Heart left ventricle (tissue), 16 donors: ENCODE measurements around the gene MPV17L2. TPM values are rescaled to one million over a fixed set of nuclear protein-coding genes. Genes with fewer than 3 reads are reported as not detected.
A peak's percentile ranks its signal among the peaks of the same experiment; 100 is the strongest.

Experiments used
- ATAC-seq, 4 donors: fragments of 200-7000 bp; cut with Tn5 transposase; one replicate each; pipeline ENCODE4 v1.9.1; 2020 to 2022; ENCODE audit warnings: moderate library complexity in 4 of 4, mild to moderate bottlenecking in 3 of 4, moderate number of reproducible peaks in 1 of 4
- DNase-seq, 5 donors: peaks; one replicate each; pipeline ENCODE4 v3.0.0-alpha.2; 2020
- H3K27ac ChIP-seq, 12 donors: fragments of 200-600 bp; sonication (generic) in 4 of 12; one replicate each; pipeline versions ENCODE4 v1.5.0 to v1.8.0; 2016 to 2022; ENCODE audit warnings: mild to moderate bottlenecking in 2 of 12
- H3K27me3 ChIP-seq, 9 donors: fragments of 200-600 bp; sonication (generic) in 2 of 9; one replicate each; pipeline versions ENCODE4 v1.5.1 to v1.8.0; 2016 to 2022; ENCODE audit warnings: mild to moderate bottlenecking in 3 of 9
- H3K36me3 ChIP-seq, 9 donors: fragments of 200-600 bp; sonication (generic) in 2 of 9; one replicate each; pipeline versions ENCODE4 v1.5.0 to v1.8.0; 2018 to 2022; ENCODE audit warnings: mild to moderate bottlenecking in 2 of 9
- H3K4me1 ChIP-seq, 12 donors: fragments of 200-600 bp; sonication (generic) in 4 of 12; one replicate each; pipeline versions ENCODE4 v1.5.0 to v1.8.0; 2016 to 2022; ENCODE audit warnings: mild to moderate bottlenecking in 3 of 12
- H3K4me3 ChIP-seq, 12 donors: fragments of 200-600 bp; sonication (generic) in 4 of 12; one replicate each; pipeline versions ENCODE4 v1.5.0 to v1.8.0; 2017 to 2022; ENCODE audit warnings: mild to moderate bottlenecking in 9 of 12, moderate library complexity in 4 of 12
- H3K9me3 ChIP-seq, 12 donors: fragments of 200-600 bp; sonication (generic) in 4 of 12; one replicate each; pipeline versions ENCODE4 v1.5.0 to v1.8.0; 2016 to 2022; ENCODE audit warnings: mild to moderate bottlenecking in 1 of 12
- POLR2A ChIP-seq, 2 donors: fragments of 450-650 bp; IDR thresholded peaks; one replicate each; pipeline ENCODE4 v1.6.1; 2017; ENCODE audit warnings: antibody characterized with exemption in 2 of 2, mild to moderate bottlenecking in 2 of 2, moderate library complexity in 2 of 2
- WGBS, 4 donors: extraction: QIAGEN DNeasy Blood & Tissue Kit in 2 of 4; methylation state at CpG; one replicate each; pipeline versions ENCODE4 v1.1.5 to v1.1.7; 2013 to 2018; 5-methylcytosine and 5-hydroxymethylcytosine counted together
- intact Hi-C, 10 donors: fragments of 100-400 bp; cut with DNase I; formaldehyde crosslinking; loops; one replicate each; pipeline versions ENCODE4 v1.11.1 to v1.14.2; 2022
- polyA plus RNA-seq, 2 donors: library from polyadenylated mRNA; stranded (reverse); fragments of 200-250 nt; gene quantifications; one replicate each; pipeline ENCODE4 v1.2.3, GENCODE V29; 2013
- total RNA-seq, 9 donors: library from RNA; depleted of rRNA in 2 of 9; stranded (reverse); fragments of >200 nt in 2 of 9; fragmentation: NEBNext Ultra II Directional in 3 of 9; extraction: Animal tissue kit (Norgen Biotek cat#: 25700) in 3 of 9; gene quantifications; one replicate each; pipeline versions ENCODE4 v1.1.0 to v1.2.4, GENCODE V29; 2016 to 2023
- TF ChIP-seq, protein P1 (sequence below), 12 donors: fragments of 200-600 bp; sonication (generic) in 4 of 12; IDR thresholded peaks; one replicate each; pipeline versions ENCODE4 v1.5.0 to v1.8.0; 2018 to 2022; ENCODE audit warnings: antibody characterized with exemption in 12 of 12, mild to moderate bottlenecking in 5 of 12
- donor health status: ischemic (EF 13 %, LVEDD 7.1; RV severe dilation, severe dysfunction).
- donor health status: healthy with polysubstance abuse.
- donor health status: DM: no; HTN: yes; CAD: no.
- donor health status: DM: no; HTN: no; CAD: no.
- donor health status: ischemic (EF 25% LVEDD 6.9; RV normal size, moderate dysfunction).
- donor health status: ischemic (EF 25% LVEDD 5.7; RV mildly dilated, moderate dysfunction).
- donor health status: healthy.
- donor health status: DM: yes; HTN: yes; CAD: no.
- donor health status: ischemic (EF 35%, LVEDD 5.7; RV mildly dilated, moderate dysfunction).
- donor health status: nonischemic (EF 11% LVEDD 7.7; RV severe dilation, severe dysfunction).
- donor health status: DM: yes; HTN: yes; CAD: no.
- donor health status: PGD.
- donor health status: ischemic (EF 29% LVEDD 5.4; RV normal size, mild dysfunction).
- donor health status: nonischemic (EF 23%, LVEDD 6.1; RV moderate dilation, normal function).

MPV17L2 gene
- total and polyA plus RNA-seq, 11 donors = 10.6 to 59.3 (median 18.9) TPM

DNA sequence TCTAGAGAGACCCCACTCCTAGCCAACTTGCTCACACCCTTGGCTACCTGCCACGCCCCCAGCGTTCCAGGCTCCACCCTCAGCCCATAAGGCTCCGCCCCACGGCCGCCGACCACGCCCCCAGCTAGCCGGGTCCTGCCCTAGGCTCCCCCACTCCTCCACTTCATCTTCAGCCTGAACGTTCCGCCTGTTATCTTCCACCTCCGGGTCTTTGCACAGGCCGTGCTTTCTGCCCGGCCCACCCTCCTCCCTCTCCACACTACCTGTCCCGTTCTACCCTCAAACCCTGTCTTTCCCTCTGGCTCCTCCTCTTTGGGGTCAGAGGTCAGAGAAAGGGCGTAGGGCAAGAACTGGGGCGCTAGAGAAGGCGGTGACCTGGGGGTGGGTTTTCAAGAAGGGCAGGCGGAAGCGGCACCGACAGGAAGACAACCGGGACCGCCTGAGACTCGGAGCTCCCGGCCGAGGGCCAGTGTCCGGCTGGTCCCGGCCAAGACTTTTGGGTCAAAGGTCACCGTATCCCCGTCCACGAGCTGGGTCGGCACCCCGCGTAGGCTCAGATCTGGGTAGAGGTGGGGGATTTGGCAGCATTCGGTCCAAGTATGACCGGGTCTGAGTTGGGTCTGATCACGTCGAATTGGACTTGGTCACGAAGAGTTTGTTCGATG, 31.0 kb downstream of the MPV17L2 start:
- Histone ChIP-seq H3K4me1 (peaks cover 0 to 44% (median 22%) of the 10 kb centered on the region in 12 donors), H3K36me3 (no peaks in the 10 kb centered on the region), H3K9me3 (no peaks in the 10 kb centered on the region), H3K27me3 (peaks cover 18 to 60% (median 24%) of the 10 kb centered on the region in 9 donors), H3K4me3 (peak overlapping the region; percentile 20 to 64 (median 50)), H3K27ac (peak overlapping the region in 9 of 12 donors; percentile 36 to 68 (median 59))
- ATAC-seq (peak in 2 of 4 donors; percentile 20 to 42), DNase-seq (peak in 4 of 5 donors; percentile 39 to 76 (median 58))
- TF ChIP-seq, protein P1, sequence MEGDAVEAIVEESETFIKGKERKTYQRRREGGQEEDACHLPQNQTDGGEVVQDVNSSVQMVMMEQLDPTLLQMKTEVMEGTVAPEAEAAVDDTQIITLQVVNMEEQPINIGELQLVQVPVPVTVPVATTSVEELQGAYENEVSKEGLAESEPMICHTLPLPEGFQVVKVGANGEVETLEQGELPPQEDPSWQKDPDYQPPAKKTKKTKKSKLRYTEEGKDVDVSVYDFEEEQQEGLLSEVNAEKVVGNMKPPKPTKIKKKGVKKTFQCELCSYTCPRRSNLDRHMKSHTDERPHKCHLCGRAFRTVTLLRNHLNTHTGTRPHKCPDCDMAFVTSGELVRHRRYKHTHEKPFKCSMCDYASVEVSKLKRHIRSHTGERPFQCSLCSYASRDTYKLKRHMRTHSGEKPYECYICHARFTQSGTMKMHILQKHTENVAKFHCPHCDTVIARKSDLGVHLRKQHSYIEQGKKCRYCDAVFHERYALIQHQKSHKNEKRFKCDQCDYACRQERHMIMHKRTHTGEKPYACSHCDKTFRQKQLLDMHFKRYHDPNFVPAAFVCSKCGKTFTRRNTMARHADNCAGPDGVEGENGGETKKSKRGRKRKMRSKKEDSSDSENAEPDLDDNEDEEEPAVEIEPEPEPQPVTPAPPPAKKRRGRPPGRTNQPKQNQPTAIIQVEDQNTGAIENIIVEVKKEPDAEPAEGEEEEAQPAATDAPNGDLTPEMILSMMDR (IDR thresholded peaks at IDR 0.05) = no peak
- no peak for TF ChIP-seq POLR2A (IDR thresholded peaks at IDR 0.05)
- WGBS, 4 donors = 5 to 12% (median 8%) methylated on average over 33 to 39 of the region's 39 CpGs
- intact Hi-C loops = loop anchor here in 3 of 10 donors (1.0 to 5.0 kb wide), 3 partner anchors 19 to 72 kb away; partner anchors contain the start of genes PIK3R2 (in 2 of the 3) and RAB3A (in 1 of the 3)

DNA sequence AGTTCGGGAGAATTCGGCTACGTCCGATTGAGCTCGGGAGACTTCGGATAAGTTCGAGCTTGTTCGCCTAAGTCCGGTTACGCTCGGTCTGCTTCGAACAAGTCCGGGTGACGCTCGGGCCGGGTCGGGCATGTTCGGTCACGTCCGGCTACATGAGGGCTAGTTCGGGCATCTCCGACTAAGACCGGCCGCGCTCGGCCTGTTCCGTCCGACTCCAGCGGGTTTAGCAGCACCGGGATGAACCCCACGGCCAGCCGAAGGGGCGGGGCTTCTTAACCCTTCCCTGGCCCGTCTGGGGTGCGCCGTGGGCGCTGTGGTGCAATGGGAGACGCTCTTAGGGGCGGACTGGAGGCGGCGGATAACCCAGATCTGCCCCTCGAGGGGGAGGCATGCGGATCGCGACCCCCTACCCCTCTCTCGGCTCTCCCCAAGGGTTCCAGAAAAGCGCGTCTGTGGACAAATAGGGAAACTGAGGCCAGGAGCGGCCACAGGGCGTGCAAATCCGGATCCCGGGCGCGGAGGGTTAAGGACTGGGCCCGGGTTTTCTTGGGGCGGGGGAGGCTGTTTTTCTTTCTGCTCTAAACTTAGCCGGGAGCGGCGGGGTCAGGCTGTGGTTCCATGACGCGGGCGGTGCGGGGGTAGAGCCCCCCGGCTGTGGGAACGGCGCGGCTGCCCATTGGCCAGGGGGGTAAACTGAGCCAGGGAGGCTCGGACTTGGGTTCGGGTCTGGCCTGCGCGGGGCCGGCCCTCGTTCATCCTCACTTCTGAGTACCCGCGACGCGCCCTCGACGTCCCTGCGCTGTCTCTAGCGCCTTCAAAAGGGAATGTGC, 31.7 kb downstream of the MPV17L2 start:
- peak; percentile 98 to 99 (median 98) for ATAC-seq
- TF ChIP-seq, protein P1 (IDR thresholded peaks at IDR 0.05) = no peak
- peak in 1 of 2 donors; percentile 7 for TF ChIP-seq POLR2A (IDR thresholded peaks at IDR 0.05)
- intact Hi-C loops = loop anchor here in 3 of 10 donors (1.0 to 5.0 kb wide), 3 partner anchors 20 to 72 kb away; partner anchors contain the start of genes PIK3R2 (in 2 of the 3) and RAB3A (in 1 of the 3)
- no peaks in the 10 kb centered on the region for H3K36me3 ChIP-seq
- H3K27ac ChIP-seq = peak overlapping the region; percentile 36 to 93 (median 69)
- H3K4me3 ChIP-seq = peak overlapping the region; percentile 9 to 64 (median 50)
- H3K4me1 ChIP-seq = peaks cover 0 to 44% (median 22%) of the 10 kb centered on the region in 12 donors
- H3K9me3 ChIP-seq = no peaks in the 10 kb centered on the region
- peaks cover 18 to 67% (median 24%) of the 10 kb centered on the region in 9 donors for H3K27me3 ChIP-seq
- 1 to 2% (median 1%) methylated on average over 55 to 81 of the region's 81 CpGs for WGBS, 4 donors
- DNase-seq = peak; percentile 97 to 99 (median 98)

DNA sequence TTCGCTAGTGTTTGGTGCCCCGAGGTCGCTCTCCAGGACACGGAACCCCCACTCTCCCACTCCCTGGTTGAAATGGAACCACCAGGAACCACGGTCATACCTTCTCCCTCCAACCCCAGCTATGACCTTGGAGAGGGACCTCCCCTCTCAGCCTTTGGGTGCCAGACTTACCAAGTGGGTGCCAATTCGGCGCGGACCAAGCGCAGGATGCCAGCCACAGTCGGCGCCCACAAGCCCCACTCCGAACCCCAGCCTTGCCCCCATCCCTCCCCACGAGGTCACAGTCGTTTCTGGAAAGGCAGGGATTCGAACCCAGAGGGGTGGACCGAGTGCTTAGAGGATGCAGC, 32.3 kb downstream of the MPV17L2 start:
- H3K4me3 ChIP-seq = peak overlapping the region in 9 of 12 donors; percentile 5 to 64 (median 47)
- H3K36me3 ChIP-seq = no peaks in the 10 kb centered on the region
- no peak for ATAC-seq
- H3K4me1 ChIP-seq = peaks cover 0 to 44% (median 22%) of the 10 kb centered on the region in 12 donors
- no peaks in the 10 kb centered on the region for H3K9me3 ChIP-seq
- intact Hi-C loops = loop anchor here in 1 of 10 donors (2.0 kb wide), 1 partner anchor 21 kb away; the partner anchor contains the start of gene RAB3A
- 14 to 24% (median 17%) methylated on average over 16 of the region's 16 CpGs for WGBS, 4 donors
- H3K27ac ChIP-seq = peak overlapping the region; percentile 36 to 93 (median 69)
- DNase-seq = peak in 1 of 5 donors; percentile 43
- H3K27me3 ChIP-seq = peaks cover 18 to 66% (median 24%) of the 10 kb centered on the region in 9 donors
- TF ChIP-seq, protein P1 (IDR thresholded peaks at IDR 0.05) = no peak
